H9 (cell line): ENCODE data around the gene SLC22A5. TPM values are rescaled to one million over a fixed set of nuclear protein-coding genes. Genes with fewer than 3 reads are reported as not detected.

Source experiments
- DNase-seq: peaks from one replicate; pipeline ENCODE4 v3.0.0-alpha.2; 2017
- H2AFZ ChIP-seq: one replicate; pipeline ENCODE4 v1.6.1; 2013; ENCODE audit warnings: mild to moderate bottlenecking, low read length, control low read depth, moderate library complexity
- H2AK5ac ChIP-seq: 2 replicates; pipeline ENCODE4 v1.6.1; 2013; ENCODE audit warnings: low read length, control low read depth, mixed read lengths; ENCODE audit not compliant: insufficient read length
- H2BK120ac ChIP-seq: one replicate; pipeline ENCODE4 v1.6.1; 2013; ENCODE audit warnings: low read depth, mild to moderate bottlenecking, low read length, control low read depth, inconsistent platforms; ENCODE audit not compliant: poor library complexity, severe bottlenecking
- H2BK12ac ChIP-seq: 2 replicates; pipeline ENCODE4 v1.6.1; 2013; ENCODE audit warnings: low read length, control low read depth, mixed read lengths, low read depth; ENCODE audit not compliant: insufficient read length
- H2BK15ac ChIP-seq: 2 replicates; pipeline ENCODE4 v1.6.1; 2013; ENCODE audit warnings: low read depth, low read length, control low read depth
- H2BK20ac ChIP-seq: one replicate; pipeline ENCODE4 v1.6.1; 2013; ENCODE audit warnings: low read depth, mild to moderate bottlenecking, low read length, control low read depth, inconsistent platforms; ENCODE audit not compliant: poor library complexity, severe bottlenecking
- H2BK5ac ChIP-seq: 2 replicates; pipeline ENCODE4 v1.6.1; 2013; ENCODE audit warnings: low read length, control low read depth, mixed read lengths; ENCODE audit not compliant: insufficient read length
- H3K14ac ChIP-seq: 2 replicates; pipeline ENCODE4 v1.6.1; 2013; ENCODE audit warnings: low read length, control low read depth; ENCODE audit not compliant: insufficient read depth
- H3K18ac ChIP-seq: 2 replicates; pipeline ENCODE4 v1.6.1; 2013; ENCODE audit warnings: low read depth, mild to moderate bottlenecking, mixed read lengths, low read length, control low read depth; ENCODE audit not compliant: insufficient read length
- H3K23ac ChIP-seq: 2 replicates; pipeline ENCODE4 v1.6.1; 2013; ENCODE audit warnings: low read length, control low read depth, mixed read lengths, low read depth; ENCODE audit not compliant: insufficient read length
- H3K23me2 ChIP-seq: 2 replicates; pipeline ENCODE4 v1.6.1; 2013; ENCODE audit warnings: low read depth, mild to moderate bottlenecking, mixed read lengths, low read length, control low read depth; ENCODE audit not compliant: insufficient read length, poor library complexity, severe bottlenecking
- H3K27ac ChIP-seq: 2 replicates; pipeline ENCODE4 v1.5.1; 2013; ENCODE audit warnings: low read length, control low read depth, mixed read lengths, low read depth; ENCODE audit not compliant: insufficient read length
- H3K27me3 ChIP-seq: 2 replicates; pipeline ENCODE4 v1.6.1; 2013; ENCODE audit warnings: low read length, control low read depth, inconsistent platforms; ENCODE audit not compliant: insufficient read depth
- H3K4ac ChIP-seq: 2 replicates; pipeline ENCODE4 v1.6.1; 2013; ENCODE audit warnings: low read depth, mild to moderate bottlenecking, control low read depth, inconsistent platforms, low read length, moderate library complexity
- H3K4me1 ChIP-seq: 2 replicates; pipeline ENCODE4 v1.6.1; 2013; ENCODE audit warnings: low read length, control low read depth, inconsistent platforms; ENCODE audit not compliant: insufficient read depth
- H3K4me2 ChIP-seq: 2 replicates; pipeline ENCODE4 v1.6.1; 2013; ENCODE audit warnings: low read length, control low read depth, mixed read lengths; ENCODE audit not compliant: insufficient read length, insufficient read depth
- H3K56ac ChIP-seq: 2 replicates; pipeline ENCODE4 v1.6.1; 2013; ENCODE audit warnings: low read depth, mild to moderate bottlenecking, mixed read lengths, low read length, control low read depth; ENCODE audit not compliant: insufficient read length
- H3K79me1 ChIP-seq: 2 replicates; pipeline ENCODE4 v1.6.1; 2013; ENCODE audit warnings: low read depth, mild to moderate bottlenecking, moderate library complexity, low read length, control low read depth, inconsistent platforms; ENCODE audit not compliant: insufficient read depth, poor library complexity, severe bottlenecking
- H3K79me2 ChIP-seq: 2 replicates; pipeline ENCODE4 v1.6.1; 2013; ENCODE audit warnings: low read length, control low read depth, inconsistent platforms; ENCODE audit not compliant: insufficient read depth
- H3K9ac ChIP-seq: 2 replicates; pipeline ENCODE4 v1.6.1; 2013; ENCODE audit warnings: low read length, control low read depth, mixed read lengths; ENCODE audit not compliant: insufficient read length; ENCODE audit errors: extremely low read depth
- H3K9me3 ChIP-seq: one replicate; pipeline ENCODE4 v1.6.1; 2013; ENCODE audit warnings: low read depth, low read length, inconsistent platforms; ENCODE audit not compliant: control insufficient read depth
- H3T11ph ChIP-seq: one replicate; pipeline ENCODE4 v1.6.1; 2013; ENCODE audit warnings: mild to moderate bottlenecking, low read length, control low read depth, inconsistent platforms
- H4K20me1 ChIP-seq: one replicate; pipeline ENCODE4 v1.6.1; 2013; ENCODE audit not compliant: control insufficient read depth, insufficient read length, insufficient read depth
- H4K5ac ChIP-seq: 2 replicates; pipeline ENCODE4 v1.6.1; 2013; ENCODE audit warnings: low read depth, mild to moderate bottlenecking, mixed read lengths, low read length, control low read depth; ENCODE audit not compliant: insufficient read length
- H4K8ac ChIP-seq: replicated peaks from 2 replicates; pipeline ENCODE4 v1.6.1; 2013; ENCODE audit warnings: low read length, control low read depth, mixed read lengths, low read depth; ENCODE audit not compliant: insufficient read length
- H4K91ac ChIP-seq: 2 replicates; pipeline ENCODE4 v1.6.1; 2013; ENCODE audit warnings: low read depth, mild to moderate bottlenecking, moderate library complexity, mixed read lengths, low read length, control low read depth; ENCODE audit not compliant: insufficient read length
- H3K27ac Mint-ChIP-seq, 3 experiments: 2 replicates in 2 of 3; 3 replicates in 1 of 3; pipeline ENCODE4 v1.8.0; 2020 to 2021; ENCODE audit warnings: mixed read lengths in 3 of 3, mild to moderate bottlenecking in 1 of 3, moderate library complexity in 1 of 3
- H3K27me3 Mint-ChIP-seq: 2 replicates; pipeline ENCODE4 v1.8.0; 2021; ENCODE audit warnings: low read depth, mild to moderate bottlenecking, moderate library complexity, mixed read lengths
- H3K36me3 Mint-ChIP-seq, 3 experiments: 2 replicates in 2 of 3; 3 replicates in 1 of 3; pipeline ENCODE4 v1.8.0; 2020 to 2021; ENCODE audit warnings: low read depth in 3 of 3, mixed read lengths in 3 of 3; ENCODE audit not compliant: insufficient read depth in 1 of 3
- H3K4me1 Mint-ChIP-seq, 2 experiments: 2 replicates each; pipeline ENCODE4 v1.8.0; 2020; ENCODE audit warnings: mixed read lengths in 2 of 2
- H3K4me3 Mint-ChIP-seq, 2 experiments: 2 replicates in 1 of 2; 3 replicates in 1 of 2; pipeline ENCODE4 v1.8.0; 2020 to 2021; ENCODE audit warnings: mild to moderate bottlenecking in 2 of 2, mixed read lengths in 2 of 2, moderate library complexity in 1 of 2
- H3K9me3 Mint-ChIP-seq, 2 experiments: 2 replicates in 1 of 2; 3 replicates in 1 of 2; pipeline ENCODE4 v1.8.0; 2020; ENCODE audit warnings: mild to moderate bottlenecking in 2 of 2, mixed read lengths in 2 of 2, moderate library complexity in 1 of 2
- CTCF ChIP-seq: fragments of 200-600 bp; sonication (generic); conservative IDR thresholded peaks from 3 replicates; pipeline ENCODE4 v1.8.0; 2021; ENCODE audit warnings: antibody characterized with exemption, mild to moderate bottlenecking
- WGBS: extraction: QIAGEN DNeasy Blood & Tissue Kit; methylation state at CpG from one replicate; pipeline ENCODE4 v1.1.7; 2013; ENCODE audit warnings: missing lambda C conversion rate, low lambda C conversion rate, mixed read lengths; ENCODE audit not compliant: insufficient read length; ENCODE audit errors: extremely low coverage; 5-methylcytosine and 5-hydroxymethylcytosine counted together
- total RNA-seq: library from RNA; stranded (reverse); gene quantifications from 2 replicates; pipeline ENCODE4 v1.2.1, GENCODE V29; 2021

Gene SLC22A5
- total RNA-seq, 1 experiment from 2014 or later: 3.4 TPM

GRCh38 chr5:132354381-132355139, 14.9 kb upstream of the SLC22A5 start:
- Histone ChIP-seq H3K4me1 (peaks cover 3% of the 10 kb centered on the region; the same call in 1 of the 2 replicates), H3K56ac (no peak overlapping the region), H2BK120ac (no peak overlapping the region), H3K4ac (no peak overlapping the region), H3K9me3 (peaks cover 12% of the 10 kb centered on the region), H3K23me2 (no peaks in the 10 kb centered on the region), H4K8ac (no peak overlapping the region), H3K4me2 (no peak overlapping the region), H3K79me1 (no peaks in the 10 kb centered on the region), H3T11ph (no peak overlapping the region), H4K91ac (no peak overlapping the region), H2BK5ac (no peak overlapping the region), H3K27ac (no peak overlapping the region), H4K20me1 (no peaks in the 10 kb centered on the region), H2BK12ac (no peak overlapping the region), H3K27me3 (no peaks in the 10 kb centered on the region), H4K5ac (no peak overlapping the region), H3K9ac (no peak overlapping the region), H3K79me2 (no peaks in the 10 kb centered on the region), H2BK20ac (no peak overlapping the region), H2AK5ac (no peak overlapping the region), H3K18ac (peak overlapping the region; percentile 27), H3K14ac (no peak overlapping the region; the same call in 1 of the 2 replicates), H2BK15ac (no peak overlapping the region), H2AFZ (no peak overlapping the region), H3K23ac (no peak overlapping the region)
- H3K9me3 Mint-ChIP-seq: peaks cover 13 to 14% of the 10 kb centered on the region in 2 experiments
- DNase-seq: peak; percentile 45
- peaks cover 8 to 21% (median 14%) of the 10 kb centered on the region in 3 experiments for H3K36me3 Mint-ChIP-seq
- no peak overlapping the region for H3K4me3 Mint-ChIP-seq
- WGBS: no CpG with 5 or more reads among the region's 1 CpG
- peaks cover 7 to 12% of the 10 kb centered on the region in 2 experiments for H3K4me1 Mint-ChIP-seq
- H3K27ac Mint-ChIP-seq: no peak overlapping the region
- no peak for TF ChIP-seq CTCF
- no peaks in the 10 kb centered on the region for H3K27me3 Mint-ChIP-seq
